Sigmoid colon (tissue), 7 donors: Measurements from ENCODE around the gene ADRA2B. TPM values are rescaled to one million over a fixed set of nuclear protein-coding genes. Genes with fewer than 3 reads are reported as not detected.

ENCODE experiments used
- DNase-seq: peaks from one replicate; pipeline ENCODE4 v3.0.0-alpha.2; 2019
- H3K27ac ChIP-seq, 4 donors: fragments of 200-600 bp; sonication (generic); one replicate each; pipeline ENCODE4 v1.5.1; 2016 to 2019; ENCODE audit warnings: mild to moderate bottlenecking in 1 of 4
- H3K27me3 ChIP-seq, 3 donors: fragments of 200-600 bp; sonication (generic); one replicate each; pipeline ENCODE4 v1.5.1; 2019; ENCODE audit warnings: mild to moderate bottlenecking in 1 of 3
- H3K36me3 ChIP-seq, 4 donors: fragments of 200-600 bp; sonication (generic); one replicate each; pipeline ENCODE4 v1.5.1; 2016 to 2019
- H3K4me1 ChIP-seq, 4 donors: fragments of 200-600 bp; sonication (generic); one replicate each; pipeline ENCODE4 v1.5.1; 2017 to 2019
- H3K4me3 ChIP-seq, 4 donors: fragments of 200-600 bp; sonication (generic); one replicate each; pipeline ENCODE4 v1.5.1; 2017 to 2019; ENCODE audit warnings: mild to moderate bottlenecking in 2 of 4, moderate library complexity in 1 of 4
- H3K9me3 ChIP-seq, 4 donors: fragments of 200-600 bp in 3 of 4; sonication (generic) in 3 of 4; one replicate each; pipeline versions ENCODE4 v1.5.1 to v1.6.1; 2013 to 2019
- EP300 ChIP-seq, 4 donors: sonication (generic); formaldehyde crosslinking; IDR thresholded peaks; one replicate each; pipeline ENCODE4 v1.6.1; 2017; ENCODE audit warnings: antibody characterized with exemption in 4 of 4
- POLR2A ChIP-seq, 2 donors: fragments of 450-650 bp; IDR thresholded peaks; one replicate each; pipeline ENCODE4 v1.6.1; 2016; ENCODE audit warnings: antibody characterized with exemption in 2 of 2, mild to moderate bottlenecking in 2 of 2, moderate library complexity in 2 of 2
- POLR2AphosphoS5 ChIP-seq, 4 donors: sonication (generic); formaldehyde crosslinking; IDR thresholded peaks; one replicate each; pipeline ENCODE4 v1.6.1; 2017; ENCODE audit warnings: antibody characterized with exemption in 4 of 4
- WGBS, 2 donors: extraction: QIAGEN DNeasy Blood & Tissue Kit; methylation state at CpG; one replicate each; pipeline ENCODE4 v1.1.7; 2013; 5-methylcytosine and 5-hydroxymethylcytosine counted together
- intact Hi-C: fragments of 100-400 bp; cut with DNase I; formaldehyde crosslinking; loops from one replicate; pipeline ENCODE4 v1.15.1; 2023
- polyA plus RNA-seq, 3 donors: library from polyadenylated mRNA; stranded (reverse); fragments of 200-250 nt; gene quantifications; one replicate each; pipeline ENCODE4 v1.2.3, GENCODE V29; 2013
- total RNA-seq, 4 donors: library from RNA; depleted of rRNA; stranded (reverse); fragments of >200 nt; gene quantifications; one replicate each; pipeline ENCODE4 v1.1.0, GENCODE V29; 2016
- TF ChIP-seq, protein P1 (sequence below), 4 experiments: fragments of 450-650 bp in 3 of 4; fragments of 200-600 bp in 1 of 4; IDR thresholded peaks; one replicate each; pipeline ENCODE4 v1.5.1; 2016 to 2019; ENCODE audit warnings: antibody characterized with exemption in 4 of 4, mild to moderate bottlenecking in 3 of 4, moderate library complexity in 2 of 4
- donor health status: healthy with polysubstance abuse.
- donor health status: Bipolar disorder and iron deficiency.
- donor health status: healthy.

Gene ADRA2B
- total and polyA plus RNA-seq, 7 donors = under 0.01 to 1.4 (median 0.54) TPM; not detected in 1

- H3K4me1 ChIP-seq = peaks cover 0 to 17% (median 15%) of the 10 kb centered on the region in 4 donors
- H3K27ac ChIP-seq = peak overlapping the region in 1 of 4 donors; percentile 60
- peak in 1 of 4 donors; percentile 17 for TF ChIP-seq POLR2AphosphoS5 (IDR thresholded peaks at IDR 0.05)
- TF ChIP-seq, protein P1, sequence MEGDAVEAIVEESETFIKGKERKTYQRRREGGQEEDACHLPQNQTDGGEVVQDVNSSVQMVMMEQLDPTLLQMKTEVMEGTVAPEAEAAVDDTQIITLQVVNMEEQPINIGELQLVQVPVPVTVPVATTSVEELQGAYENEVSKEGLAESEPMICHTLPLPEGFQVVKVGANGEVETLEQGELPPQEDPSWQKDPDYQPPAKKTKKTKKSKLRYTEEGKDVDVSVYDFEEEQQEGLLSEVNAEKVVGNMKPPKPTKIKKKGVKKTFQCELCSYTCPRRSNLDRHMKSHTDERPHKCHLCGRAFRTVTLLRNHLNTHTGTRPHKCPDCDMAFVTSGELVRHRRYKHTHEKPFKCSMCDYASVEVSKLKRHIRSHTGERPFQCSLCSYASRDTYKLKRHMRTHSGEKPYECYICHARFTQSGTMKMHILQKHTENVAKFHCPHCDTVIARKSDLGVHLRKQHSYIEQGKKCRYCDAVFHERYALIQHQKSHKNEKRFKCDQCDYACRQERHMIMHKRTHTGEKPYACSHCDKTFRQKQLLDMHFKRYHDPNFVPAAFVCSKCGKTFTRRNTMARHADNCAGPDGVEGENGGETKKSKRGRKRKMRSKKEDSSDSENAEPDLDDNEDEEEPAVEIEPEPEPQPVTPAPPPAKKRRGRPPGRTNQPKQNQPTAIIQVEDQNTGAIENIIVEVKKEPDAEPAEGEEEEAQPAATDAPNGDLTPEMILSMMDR (IDR thresholded peaks at IDR 0.05) = no peak
- no peaks in the 10 kb centered on the region for H3K36me3 ChIP-seq
- H3K9me3 ChIP-seq = no peaks in the 10 kb centered on the region
- no peak overlapping the region for H3K4me3 ChIP-seq
- peak; percentile 81 for DNase-seq
- intact Hi-C loops = no loop called here
- peaks cover 0 to 9% (median 0%) of the 10 kb centered on the region in 3 donors for H3K27me3 ChIP-seq
- WGBS, 2 donors = 45 to 78% methylated on average over 20 of the region's 20 CpGs
Measured at GRCh38 chr2:96146153-96146880, 29.9 kb upstream of the ADRA2B start.

GRCh38 chr2:96145848-96146152, 29.4 kb upstream of the ADRA2B start:
- no peak for DNase-seq
- WGBS, 2 donors = 29 to 60% methylated on average over 3 of the region's 3 CpGs
- Histone ChIP-seq H3K36me3 (no peaks in the 10 kb centered on the region), H3K4me3 (peak overlapping the region in 3 of 4 donors; percentile 52 to 70 (median 62)), H3K4me1 (peaks cover 0 to 17% (median 15%) of the 10 kb centered on the region in 4 donors), H3K9me3 (no peaks in the 10 kb centered on the region), H3K27me3 (peaks cover 0 to 9% (median 0%) of the 10 kb centered on the region in 3 donors), H3K27ac (peak overlapping the region in 2 of 4 donors; percentile 60)
- intact Hi-C loops = no loop called here
- TF ChIP-seq, protein P1 (IDR thresholded peaks at IDR 0.05) = no peak
- no peak for TF ChIP-seq EP300 (IDR thresholded peaks at IDR 0.05)
- no peak for TF ChIP-seq POLR2A (IDR thresholded peaks at IDR 0.05)
- TF ChIP-seq POLR2AphosphoS5 (IDR thresholded peaks at IDR 0.05) = no peak

- WGBS, 2 donors = 1 to 2% methylated on average over 94 of the region's 94 CpGs
- Histone ChIP-seq H3K9me3 (no peaks in the 10 kb centered on the region), H3K27ac (peak within 1 kb of the TSS in 3 of 4 donors; percentile 28 to 60 (median 60)), H3K36me3 (no peaks in the 10 kb centered on the region), H3K4me1 (peaks cover 0 to 17% (median 15%) of the 10 kb centered on the region in 4 donors), H3K4me3 (peak within 1 kb of the TSS; percentile 29 to 70 (median 57)), H3K27me3 (peaks cover 0 to 9% (median 0%) of the 10 kb centered on the region in 3 donors)
- peak; percentile 83 for DNase-seq
- peak in 3 of 4 donors; percentile 39 to 44 (median 41) for TF ChIP-seq POLR2AphosphoS5 (IDR thresholded peaks at IDR 0.05)
- TF ChIP-seq, protein P1 (IDR thresholded peaks at IDR 0.05) = no peak
- intact Hi-C loops = no loop called here
Measured at GRCh38 chr2:96145036-96145847, 28.9 kb upstream of the ADRA2B start, which contains the start of gene DUSP2. Gene DUSP2 (minus strand): TSS chr2:96145440. CDS start chr2:96145354, 86 bp downstream.

DNA sequence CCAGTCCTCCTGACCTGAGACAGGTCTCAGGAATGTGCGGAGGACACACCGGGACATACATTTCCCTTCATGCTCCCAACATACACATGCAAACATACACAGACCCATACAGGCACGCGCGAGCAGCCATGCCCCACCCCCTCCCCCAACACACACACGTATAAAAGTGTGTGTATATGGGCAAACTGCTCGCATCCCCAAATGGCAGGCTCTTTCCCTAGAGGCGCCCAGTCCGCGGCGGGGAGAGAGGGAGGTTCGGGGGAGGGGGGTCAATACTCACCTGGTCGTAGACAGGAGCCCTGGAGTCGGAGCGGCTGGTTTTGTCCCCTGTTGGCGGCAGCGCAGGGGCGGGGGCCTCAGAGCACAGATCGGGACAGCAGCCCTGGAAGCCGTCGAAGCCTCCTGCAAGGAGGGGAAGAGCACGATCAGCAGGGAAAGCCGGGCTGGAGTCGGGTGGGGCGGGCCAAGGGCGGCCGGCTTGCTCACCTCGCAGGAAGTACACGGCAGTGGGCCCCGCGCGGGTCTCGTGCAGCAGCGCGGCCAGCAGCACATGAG, 28.2 kb upstream of the ADRA2B start:
- WGBS, 2 donors = 5 to 15% methylated on average over 35 of the region's 35 CpGs
- no peaks in the 10 kb centered on the region for H3K36me3 ChIP-seq
- no peaks in the 10 kb centered on the region for H3K9me3 ChIP-seq
- TF ChIP-seq, protein P1 (IDR thresholded peaks at IDR 0.05) = no peak
- no peak for TF ChIP-seq POLR2A (IDR thresholded peaks at IDR 0.05)
- no peak for TF ChIP-seq POLR2AphosphoS5 (IDR thresholded peaks at IDR 0.05)
- TF ChIP-seq EP300 (IDR thresholded peaks at IDR 0.05) = no peak
- DNase-seq = peak; percentile 66
- intact Hi-C loops = loop anchor here (5.0 kb wide), 1 partner anchor 118 kb away; no protein-coding TSS in a partner anchor
- H3K27ac ChIP-seq = peak overlapping the region in 3 of 4 donors; percentile 28 to 60 (median 60)
- peak overlapping the region; percentile 18 to 70 (median 57) for H3K4me3 ChIP-seq
- peaks cover 0 to 9% (median 0%) of the 10 kb centered on the region in 3 donors for H3K27me3 ChIP-seq
- H3K4me1 ChIP-seq = peaks cover 0 to 17% (median 15%) of the 10 kb centered on the region in 4 donors
